WTC11 (cell line): ENCODE measurements around the gene CBX2.

Experiments used
- ATF3 ChIP-seq: sonication (generic); formaldehyde crosslinking; conservative IDR thresholded peaks from 2 replicates; pipeline ENCODE4 v1.8.1; 2022; ENCODE audit warnings: mild to moderate bottlenecking, missing genetic modification reagents
- CBFB ChIP-seq: sonication (generic); formaldehyde crosslinking; IDR thresholded peaks from 2 replicates; pipeline ENCODE4 v1.8.1; 2022; ENCODE audit warnings: mild to moderate bottlenecking, low read depth, missing genetic modification reagents
- CREB1 ChIP-seq: sonication (generic); formaldehyde crosslinking; IDR thresholded peaks from 2 replicates; pipeline ENCODE4 v1.8.0; 2023; ENCODE audit warnings: mild to moderate bottlenecking, missing genetic modification reagents
- CREM ChIP-seq: sonication (generic); formaldehyde crosslinking; IDR thresholded peaks from 2 replicates; pipeline ENCODE4 v1.8.1; 2022; ENCODE audit warnings: mild to moderate bottlenecking, missing genetic modification reagents, moderate library complexity
- CTCF ChIP-seq: fragments of 200-600 bp; IDR thresholded peaks from 2 replicates; pipeline ENCODE4 v1.8.0; 2022; ENCODE audit warnings: antibody characterized with exemption
- E2F1 ChIP-seq: sonication (generic); formaldehyde crosslinking; IDR thresholded peaks from 2 replicates; pipeline ENCODE4 v1.8.0; 2022; ENCODE audit warnings: mild to moderate bottlenecking, missing genetic modification reagents
- ELF4 ChIP-seq: sonication (generic); formaldehyde crosslinking; IDR thresholded peaks from 2 replicates; pipeline ENCODE4 v1.8.1; 2022; ENCODE audit warnings: low read depth, mild to moderate bottlenecking, moderate library complexity, missing genetic modification reagents
- NR1H2 ChIP-seq: sonication (generic); formaldehyde crosslinking; IDR thresholded peaks from 2 replicates; pipeline ENCODE4 v1.9.0; 2021; ENCODE audit warnings: mild to moderate bottlenecking, moderate library complexity, missing genetic modification reagents
- SMAD4 ChIP-seq: sonication (generic); formaldehyde crosslinking; IDR thresholded peaks from 2 replicates; pipeline ENCODE4 v1.8.0; 2022; ENCODE audit warnings: mild to moderate bottlenecking, missing genetic modification reagents
- SP1 ChIP-seq: sonication (generic); formaldehyde crosslinking; conservative IDR thresholded peaks from 2 replicates; pipeline ENCODE4 v1.8.1; 2022; ENCODE audit warnings: missing genetic modification reagents
- ZNF138 ChIP-seq: sonication (generic); formaldehyde crosslinking; conservative IDR thresholded peaks from 2 replicates; pipeline ENCODE4 v1.8.1; 2022; ENCODE audit warnings: mild to moderate bottlenecking, moderate library complexity, missing genetic modification reagents

- TF ChIP-seq CTCF: no peak
- no peak for TF ChIP-seq SP1
- no peak for TF ChIP-seq CBFB (CRISPR knock-in tag)
- no peak for TF ChIP-seq ATF3 (CRISPR knock-in tag)
- no peak for TF ChIP-seq ZNF138 (CRISPR knock-in tag)
- no peak for TF ChIP-seq NR1H2 (CRISPR knock-in tag)
- TF ChIP-seq CREB1: no peak
- TF ChIP-seq E2F1 (CRISPR knock-in tag): no peak
- no peak for TF ChIP-seq CREM (CRISPR knock-in tag)
- no peak for TF ChIP-seq SMAD4 (CRISPR knock-in tag)
- no peak for TF ChIP-seq ELF4 (CRISPR knock-in tag)
These were observed 42.9 kb upstream of the CBX2 start for GRCh38 chr17:79735096-79735495.
